ENCODE results near the gene WLS.
"Not testable (repeated sequence)": the region's sequence is repeated elsewhere in the genome, so short reads cannot be mapped to it uniquely, and the experiment has no call there.

WLS gene

GRCh38 chr1:68232289-68233148 is at the start of gene WLS:
Gene WLS, minus strand, starts transcription at chr1:68232523. Its CDS starts 224 bp downstream, at chr1:68232299.
- no peak for DNase-seq

GRCh38 chr1:68280286-68280685 is 48.0 kb upstream of the WLS start:
- no peak for DNase-seq

- DNase-seq, result no peak
Measured at GRCh38 chr1:68279846-68280245, 47.5 kb upstream of the WLS start.

DNA sequence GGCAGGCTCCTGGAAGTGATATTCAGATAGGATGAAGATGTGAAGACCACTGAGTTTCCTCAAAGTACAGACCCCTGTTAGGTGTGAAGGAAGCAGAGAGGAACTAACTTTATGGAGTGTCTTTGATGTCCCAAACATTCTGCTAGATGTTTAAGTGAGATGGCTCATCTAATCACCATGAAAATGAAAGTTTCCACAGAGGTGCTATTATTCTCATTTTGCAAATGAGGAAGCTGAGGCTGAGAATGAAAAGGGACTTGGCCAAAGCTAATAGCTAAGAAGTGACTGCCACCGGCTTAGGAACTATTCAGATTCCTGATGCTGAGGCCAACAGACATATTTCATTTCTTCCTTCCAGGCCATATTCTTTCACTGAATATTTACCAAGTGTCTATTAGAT is 45.9 kb upstream of the WLS start:
- no peak for DNase-seq

DNA sequence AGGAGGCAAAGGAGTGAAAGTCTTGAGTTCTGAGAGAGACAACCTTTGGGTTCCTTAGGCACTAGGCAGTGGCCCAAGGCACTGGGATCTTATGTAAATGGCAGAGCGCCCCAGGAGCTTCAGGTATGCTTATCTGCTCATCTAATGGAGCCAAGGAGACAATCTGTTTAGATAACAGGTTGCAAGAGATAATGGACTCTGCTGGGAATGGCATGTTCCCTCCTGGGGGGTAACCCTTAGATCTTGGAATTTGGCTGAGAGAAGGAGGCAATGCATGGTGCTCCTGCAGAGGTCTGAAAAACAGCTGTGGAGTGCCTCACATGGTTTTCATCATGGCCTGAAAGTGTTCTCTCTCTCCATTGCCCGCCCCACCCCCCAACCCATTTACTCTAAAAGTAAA is 44.1 kb upstream of the WLS start:
- DNase-seq, result no peak

DNA sequence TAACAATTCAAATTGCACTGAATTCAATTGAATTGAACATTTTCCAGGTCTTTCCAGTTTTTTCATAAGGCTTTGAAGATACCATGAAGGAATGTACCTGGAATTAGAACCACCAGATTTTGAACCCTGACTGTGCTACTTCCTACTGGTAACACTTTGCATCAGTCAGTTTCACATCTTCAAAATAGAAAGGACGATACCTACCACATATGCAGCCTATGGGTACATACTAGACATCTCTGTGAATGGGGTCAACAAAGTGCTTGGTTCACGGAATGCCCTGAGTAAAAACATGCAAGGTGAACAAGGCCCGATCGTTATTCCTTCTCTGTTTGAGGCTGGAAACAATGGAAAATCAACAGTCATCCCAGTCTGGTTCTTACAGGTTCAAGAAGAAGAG is 41.2 kb upstream of the WLS start:
- DNase-seq, result no peak

- DNase-seq, result no peak
Measured at GRCh38 chr1:68271596-68271995, 39.3 kb upstream of the WLS start.

GRCh38 chr1:68270951-68271350 is 38.6 kb upstream of the WLS start:
- no peak for DNase-seq

- no peak for DNase-seq
Measured at GRCh38 chr1:68269637-68270430, 37.5 kb upstream of the WLS start.

- no peak for DNase-seq
Measured at GRCh38 chr1:68268896-68269483, 36.7 kb upstream of the WLS start.

DNA sequence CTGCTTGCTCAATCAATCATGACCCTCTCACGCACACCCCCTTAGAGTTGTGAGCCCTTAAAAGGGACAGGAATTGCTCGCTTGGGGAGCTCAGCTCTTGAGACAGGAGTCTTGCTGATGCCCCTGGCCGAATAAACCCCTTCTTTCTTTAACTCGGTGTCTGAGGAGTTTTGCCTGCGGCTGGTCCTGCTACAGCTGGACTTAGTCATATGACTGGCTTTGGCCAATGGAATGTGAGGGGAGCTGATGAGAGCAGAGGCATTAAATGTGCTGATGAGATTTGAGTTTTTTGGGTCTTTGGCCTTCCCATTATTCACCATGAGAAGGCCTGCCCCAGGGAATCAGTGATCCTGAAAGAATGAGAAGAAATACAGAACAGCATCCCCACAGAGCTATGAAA is 24.5 kb upstream of the WLS start:
- not testable (repeated sequence) for DNase-seq

GRCh38 chr1:68255301-68255700 is 23.0 kb upstream of the WLS start:
- no peak for DNase-seq

DNA sequence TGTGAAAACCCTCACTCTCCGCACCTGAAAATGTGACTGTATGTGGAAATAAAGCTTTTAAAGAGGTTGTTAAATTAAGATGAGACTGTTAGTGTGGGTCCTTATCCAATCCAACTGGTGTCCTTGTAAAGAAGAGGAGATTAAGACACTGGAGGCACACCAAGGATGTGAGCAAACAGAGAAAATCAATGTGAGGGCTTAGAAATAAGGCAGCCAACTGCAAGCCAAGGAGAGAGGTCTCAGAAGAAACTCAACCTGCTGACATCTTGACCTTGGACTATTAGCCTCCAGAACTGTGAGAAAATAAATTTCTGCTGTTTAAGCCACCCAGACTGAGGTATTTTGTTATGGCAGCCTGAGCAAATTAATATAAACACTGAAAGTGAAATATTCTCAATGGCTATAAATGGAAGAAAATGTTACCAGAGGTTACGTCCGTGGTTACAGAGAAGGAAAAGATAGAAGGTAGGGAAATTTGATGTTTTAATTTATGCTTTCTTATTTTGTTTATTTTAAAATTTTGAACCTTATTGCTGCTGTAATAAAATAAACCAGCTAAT is 22.4 kb upstream of the WLS start:
- no peak for DNase-seq

GRCh38 chr1:68237040-68237439 is 4.7 kb upstream of the WLS start:
- DNase-seq, result no peak

DNA sequence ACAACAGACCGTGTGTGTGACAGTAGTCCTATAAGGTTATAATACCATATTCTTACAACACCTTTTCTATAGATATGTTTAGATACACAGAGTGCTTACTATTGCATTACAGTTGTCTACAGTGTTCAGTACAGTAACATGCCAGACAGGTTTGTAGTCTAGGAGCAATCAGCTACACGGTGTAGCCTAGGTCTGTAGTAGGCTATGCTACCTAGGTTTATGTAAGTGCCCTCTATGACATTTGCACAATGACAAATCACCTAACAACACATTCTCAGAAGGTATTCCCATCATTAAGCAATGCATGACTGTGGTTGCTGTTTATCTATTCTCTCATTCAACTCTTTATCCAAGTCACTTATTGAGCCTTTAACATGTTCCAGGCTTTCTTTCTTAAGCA is 1.8 kb upstream of the WLS start:
- DNase-seq, result no peak

DNA sequence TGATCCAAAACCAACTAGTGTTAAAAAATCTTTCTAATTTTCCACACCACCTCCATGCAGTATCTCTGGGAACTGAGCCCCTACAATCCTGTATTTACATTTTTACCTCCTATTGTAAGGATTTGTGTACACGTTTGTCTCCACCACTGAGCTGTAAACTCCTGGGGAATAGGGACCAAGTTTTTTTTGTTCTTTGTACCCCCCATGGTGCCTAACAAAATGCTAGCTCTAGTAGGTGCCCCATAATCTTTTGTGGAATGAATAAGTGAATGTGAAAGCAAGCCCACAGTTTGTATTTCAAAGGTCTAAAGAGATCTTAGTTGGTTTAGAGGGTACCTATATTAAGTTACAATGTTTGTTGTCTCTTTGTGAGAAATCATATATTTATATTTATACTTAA is 879 bp upstream of the WLS start:
- no peak for DNase-seq

DNA sequence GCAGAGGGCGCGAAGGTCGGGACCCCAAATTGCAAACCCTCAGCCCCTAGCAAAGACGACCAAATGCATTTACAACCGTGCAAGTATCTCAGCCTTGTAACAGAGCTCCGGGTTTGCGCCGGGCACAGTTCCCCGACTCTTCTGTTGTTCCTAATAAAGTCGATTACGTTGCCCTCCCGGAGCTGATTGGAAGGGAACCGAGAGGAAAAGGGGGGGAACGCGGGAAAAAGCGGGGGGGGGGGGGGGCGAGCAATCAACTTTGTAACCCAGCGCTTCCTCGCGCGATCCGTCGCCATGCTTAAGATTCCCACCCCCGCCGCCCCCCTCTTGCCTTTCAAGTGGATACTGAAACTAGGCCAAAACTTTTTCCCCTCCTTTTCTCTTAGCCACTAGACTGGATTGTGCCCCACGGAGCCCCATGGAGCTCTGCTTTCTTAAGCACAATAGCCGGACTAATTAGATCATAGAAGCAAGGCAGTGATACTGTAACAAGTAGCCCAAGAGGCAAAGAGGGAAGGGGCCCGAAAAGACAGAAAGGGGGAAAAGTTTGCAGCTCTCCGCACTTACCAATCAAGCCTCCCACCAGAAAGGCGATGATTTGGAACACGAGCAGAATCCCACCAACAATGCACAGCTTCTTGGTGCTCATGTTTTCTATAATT is 565 bp downstream of the WLS start:
- DNase-seq, result no peak

DNA sequence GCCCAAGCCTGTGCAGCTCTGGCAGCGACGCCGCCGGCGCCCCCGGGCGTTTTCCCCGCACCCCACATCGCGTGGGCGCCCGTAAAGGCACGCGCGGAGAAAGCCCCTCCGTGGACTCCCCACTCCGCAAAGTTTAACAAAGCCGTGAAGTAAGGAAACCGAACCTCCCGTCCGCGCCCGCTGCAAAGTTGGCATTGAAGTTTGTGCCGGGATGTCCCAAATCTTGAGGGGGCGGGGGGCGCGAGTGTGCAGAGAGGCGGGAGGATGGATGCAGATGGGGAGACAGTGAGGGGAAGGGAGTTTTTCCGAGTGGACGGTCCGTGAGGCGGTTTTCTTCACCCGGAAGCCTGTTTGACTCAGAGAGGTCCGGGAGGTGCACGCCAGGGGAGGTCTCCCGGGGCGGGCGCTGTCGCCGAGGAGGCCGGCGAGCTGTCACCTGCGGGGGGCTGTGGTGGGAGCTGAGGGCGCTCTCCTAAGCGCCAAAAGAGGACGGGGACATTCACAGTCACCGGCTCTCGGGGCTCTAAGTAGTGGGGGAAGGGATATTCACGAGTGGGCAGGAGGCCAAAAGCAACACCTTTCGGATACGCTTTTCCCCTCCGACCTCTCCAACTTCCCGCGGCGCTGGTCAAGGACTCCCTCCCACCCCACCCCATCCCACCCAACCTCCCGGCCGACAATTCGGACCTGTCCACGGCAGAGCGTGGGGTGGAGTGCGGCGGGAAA is 1.3 kb downstream of the WLS start:
- DNase-seq, result no peak

DNA sequence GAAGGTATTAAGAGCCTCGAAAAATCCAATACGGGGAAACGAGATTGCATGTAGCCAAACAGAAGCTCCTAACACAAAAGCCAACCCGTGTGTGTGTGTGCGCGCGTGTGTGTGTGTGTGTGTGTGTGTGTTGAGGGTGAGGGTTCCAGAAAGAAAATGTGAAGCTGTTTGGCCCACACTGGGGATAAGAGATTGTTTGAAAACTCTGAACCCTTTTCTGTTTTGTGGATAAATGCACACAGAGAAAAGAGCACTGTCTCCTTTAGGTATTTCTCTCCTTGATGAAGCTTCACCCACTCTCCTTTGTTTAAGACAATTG is 1.9 kb downstream of the WLS start:
- no peak for DNase-seq

DNA sequence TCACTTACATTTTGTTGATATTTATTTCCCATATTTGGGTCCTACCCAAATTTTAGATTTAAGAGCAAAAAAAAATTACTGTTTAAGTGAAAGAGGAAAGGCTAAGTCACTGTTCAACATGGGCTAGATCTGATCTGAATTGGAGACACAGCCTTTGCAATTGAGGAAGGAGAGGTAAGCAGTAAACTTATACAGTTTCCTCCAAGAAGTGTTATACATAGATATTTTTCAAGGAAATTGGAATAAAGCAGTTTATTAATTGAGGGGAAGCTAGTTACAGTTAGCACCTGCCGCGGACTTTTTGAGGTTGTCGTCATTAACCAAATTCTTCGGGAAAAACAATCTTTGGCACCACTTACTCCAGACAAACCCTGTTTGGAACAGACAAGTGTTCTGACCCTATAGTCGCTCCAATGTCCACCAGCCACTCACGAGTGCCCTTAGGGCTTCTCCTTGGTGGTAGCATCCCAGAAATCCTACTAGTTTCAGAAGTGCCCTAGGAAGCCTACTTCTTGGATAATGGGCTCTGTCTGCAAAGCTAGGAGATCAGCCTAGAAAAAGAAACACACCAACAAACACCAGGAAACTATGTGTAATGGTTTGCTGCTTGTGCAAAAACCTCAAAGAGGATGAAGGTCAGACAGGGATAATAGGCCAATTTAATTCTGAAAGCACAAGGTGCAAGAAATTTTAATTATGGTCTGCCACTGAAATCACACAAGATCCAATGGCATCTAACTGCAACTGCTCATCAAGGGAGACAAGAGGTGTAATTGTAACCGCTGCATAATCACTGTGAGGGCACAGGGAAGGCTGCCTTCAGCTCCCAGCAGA is 2.5 kb downstream of the WLS start:
- DNase-seq, result no peak

DNA sequence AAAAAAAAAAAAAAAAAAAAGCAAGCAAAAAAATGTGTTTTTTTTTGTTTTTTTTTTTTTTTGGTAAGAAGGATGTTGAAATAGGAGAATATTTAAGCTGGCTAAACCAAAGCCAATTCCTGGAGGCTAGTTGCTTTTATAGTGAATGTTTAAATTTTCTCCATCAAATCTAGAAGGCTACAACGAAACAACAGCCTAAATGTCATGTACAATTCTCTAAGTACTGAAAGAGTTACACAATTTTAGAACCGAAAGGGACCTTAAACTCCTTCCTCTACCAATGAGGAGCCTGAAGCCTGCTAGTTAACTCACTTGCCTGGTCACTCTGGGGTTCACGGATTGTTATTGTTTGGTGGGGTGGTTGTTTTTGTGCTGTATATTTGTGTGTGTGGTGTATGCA is 3.5 kb downstream of the WLS start:
- no peak for DNase-seq

GRCh38 chr1:68227598-68227997 is 4.7 kb downstream of the WLS start:
- DNase-seq, result no peak

Measured in stimulated activated naive CD4-positive, alpha-beta T cell treated with Interleukin-2 at 50 U/mL for 16 hours (primary cell).